Adipose tissue (tissue), 3 donors: ENCODE results near the gene TMEM39A. TPM values are rescaled to one million over a fixed set of nuclear protein-coding genes. Genes with fewer than 3 reads are reported as not detected.

Experiments used
- H3K27ac ChIP-seq: one replicate; pipeline ENCODE4 v1.5.1; 2013; ENCODE audit warnings: low read depth, low read length
- whole genome bisulfite sequencing, 3 donors: extraction: QIAGEN DNeasy Blood & Tissue Kit; methylation state at CpG; one replicate each; pipeline ENCODE4 v1.1.7; 2013; 5-methylcytosine and 5-hydroxymethylcytosine counted together
- polyA plus RNA-seq, 3 donors: library from polyadenylated mRNA; stranded (reverse); fragments of 200-250 nt; gene quantifications; one replicate each; pipeline ENCODE4 v1.2.3, GENCODE V29; 2013
- donor health status: healthy with polysubstance abuse.
- donor health status: Bipolar disorder and iron deficiency.
- donor health status: healthy.

Gene TMEM39A
- polyA plus RNA-seq, 3 donors = 11.4 to 20.4 (median 12.4) TPM

GRCh38 chr3:119469418-119470189 lies 6.2 kb upstream of the TMEM39A start:
- 7 to 16% (median 12%) methylated on average over 16 of the region's 16 CpGs for WGBS, 3 donors
- no peak overlapping the region for H3K27ac ChIP-seq

DNA sequence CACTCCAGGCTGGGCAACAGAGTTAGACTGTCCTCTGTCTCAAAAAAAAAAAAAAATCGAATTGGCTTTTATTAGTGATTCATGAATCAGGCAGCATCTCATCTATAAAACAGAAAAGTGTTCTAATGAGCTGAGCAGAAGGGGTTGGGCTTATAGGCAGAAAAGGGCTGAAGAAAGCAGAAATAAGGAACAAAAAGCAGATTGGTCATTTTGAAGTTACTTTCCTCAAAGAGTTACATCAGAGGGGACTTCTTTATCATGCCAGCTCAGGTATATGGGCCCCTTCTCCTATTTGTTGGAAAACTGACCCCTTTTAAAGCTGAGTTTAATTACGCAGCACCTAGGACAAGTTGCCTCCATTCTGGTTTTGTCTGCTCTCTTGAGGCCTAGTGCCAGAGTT lies 4.6 kb upstream of the TMEM39A start:
- H3K27ac ChIP-seq = no peak overlapping the region
- WGBS, 3 donors = 81 to 90% (median 86%) methylated on average over 2 of the region's 2 CpGs

GRCh38 chr3:119457246-119457645 lies 6.2 kb downstream of the TMEM39A start:
- 74 to 89% (median 85%) methylated on average over 4 of the region's 4 CpGs for WGBS, 3 donors
- H3K27ac ChIP-seq = no peak overlapping the region

GRCh38 chr3:119456469-119456868 lies 6.9 kb downstream of the TMEM39A start:
- no peak overlapping the region for H3K27ac ChIP-seq
- 74 to 100% (median 89%) methylated on average over 1 of the region's 1 CpG for WGBS, 3 donors

GRCh38 chr3:119453822-119454221 lies 9.6 kb downstream of the TMEM39A start:
- H3K27ac ChIP-seq = no peak overlapping the region
- 54 to 93% (median 92%) methylated on average over 1 of the region's 1 CpG for WGBS, 3 donors

- no peak overlapping the region for H3K27ac ChIP-seq
- WGBS, 3 donors = 97 to 100% (median 98%) methylated on average over 2 of the region's 2 CpGs
These were observed 18.8 kb downstream of the TMEM39A start for GRCh38 chr3:119444590-119444989.

DNA sequence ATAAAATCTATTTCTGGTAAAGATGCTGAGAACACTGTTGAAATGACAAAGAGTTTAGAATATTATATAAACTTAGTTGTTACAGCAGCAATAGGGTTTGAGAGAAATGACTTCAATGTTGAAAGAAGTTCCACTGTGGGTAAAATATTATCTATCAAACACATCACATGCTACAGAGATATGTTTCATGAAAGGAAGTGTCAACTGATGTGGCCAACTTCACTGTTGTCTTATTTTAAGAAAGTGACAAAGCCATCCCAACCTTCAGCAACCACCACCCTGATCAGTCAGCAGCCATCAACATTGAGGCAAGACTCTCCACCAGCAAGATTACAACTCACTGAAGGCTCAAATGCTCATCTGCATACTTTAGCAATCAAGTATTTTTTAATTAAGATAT lies 20.2 kb downstream of the TMEM39A start:
- H3K27ac ChIP-seq = no peak overlapping the region

- WGBS, 3 donors = 87 to 93% (median 93%) methylated on average over 6 of the region's 6 CpGs
- H3K27ac ChIP-seq = no peak overlapping the region
These were observed 25.6 kb downstream of the TMEM39A start for GRCh38 chr3:119437691-119438258.

DNA sequence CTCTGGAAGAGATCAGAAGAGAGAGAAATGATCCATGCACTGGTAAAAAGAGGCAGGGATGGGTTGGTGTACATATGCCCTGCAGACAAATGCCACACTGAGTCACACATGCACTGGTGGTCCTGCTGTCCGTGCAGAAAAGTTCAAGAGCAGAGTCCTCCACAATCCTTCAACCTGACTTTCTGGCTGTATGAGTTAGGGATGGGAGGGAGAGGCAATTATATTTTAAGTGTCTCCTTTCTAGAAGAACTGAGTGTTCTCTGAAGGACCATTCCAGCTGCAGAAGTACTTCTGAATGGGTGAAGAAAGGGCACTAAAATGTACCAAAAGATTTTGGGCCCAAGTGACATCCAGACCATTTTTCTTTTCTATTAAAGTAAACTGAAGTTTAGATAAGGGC lies 26.4 kb downstream of the TMEM39A start:
- 88 to 93% (median 91%) methylated on average over 1 of the region's 1 CpG for WGBS, 3 donors
- H3K27ac ChIP-seq = no peak overlapping the region

DNA sequence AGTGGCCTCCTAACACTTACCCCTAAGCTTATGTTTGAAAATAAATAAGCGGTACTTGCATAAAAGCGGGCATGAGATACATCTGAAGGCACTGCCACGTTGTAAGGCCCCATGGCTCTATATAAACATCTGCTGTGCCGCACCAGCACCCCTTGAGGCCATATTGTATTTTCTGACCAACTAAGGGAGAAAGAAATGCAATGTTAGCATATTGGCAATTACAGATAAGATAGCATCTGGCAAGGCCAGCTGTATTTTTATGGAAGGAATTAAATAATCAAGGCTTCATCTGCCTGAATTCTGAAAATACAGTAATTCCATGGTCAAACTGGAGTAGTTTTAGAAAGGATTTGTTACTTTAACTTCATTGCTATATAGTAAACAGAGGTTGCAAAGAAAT lies 28.7 kb downstream of the TMEM39A start:
- H3K27ac ChIP-seq = no peak overlapping the region
- WGBS, 3 donors = 93 to 98% (median 98%) methylated on average over 4 of the region's 4 CpGs

GRCh38 chr3:119433613-119434325 lies 29.6 kb downstream of the TMEM39A start:
- no peak overlapping the region for H3K27ac ChIP-seq
- 91 to 93% (median 93%) methylated on average over 3 of the region's 3 CpGs for whole genome bisulfite sequencing, 3 donors

DNA sequence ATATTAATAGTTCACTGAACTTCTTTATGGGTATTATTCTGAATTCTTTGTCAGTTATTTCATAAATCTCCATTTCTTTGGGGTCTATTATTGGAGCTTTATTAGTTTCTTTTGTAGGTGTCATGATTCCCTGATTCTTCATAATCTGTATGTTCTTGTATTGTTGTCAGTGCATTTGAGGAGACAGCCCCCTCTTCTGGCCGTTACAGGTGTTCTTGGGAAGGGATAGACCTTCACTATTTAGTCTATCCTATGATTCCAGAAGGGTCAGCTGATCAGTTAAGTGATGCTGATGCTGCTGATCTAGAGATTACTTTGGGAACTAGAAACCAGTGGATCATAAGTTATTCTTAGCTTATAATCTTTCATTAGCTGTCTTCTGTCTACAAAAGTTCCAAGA lies 34.9 kb downstream of the TMEM39A start:
- no peak overlapping the region for H3K27ac ChIP-seq
- 88 to 100% (median 97%) methylated on average over 1 of the region's 1 CpG for WGBS, 3 donors

GRCh38 chr3:119427669-119428068 lies 35.7 kb downstream of the TMEM39A start:
- 93 to 100% (median 100%) methylated on average over 1 of the region's 1 CpG for WGBS, 3 donors

GRCh38 chr3:119420196-119420595 lies 43.2 kb downstream of the TMEM39A start:
- 41 to 89% (median 67%) methylated on average over 2 of the region's 2 CpGs for WGBS, 3 donors
- H3K27ac ChIP-seq = no peak overlapping the region

More at GRCh38 chr3:119427669-119428068, 35.7 kb downstream of the TMEM39A start:
- H3K27ac ChIP-seq = no peak overlapping the region

- H3K27ac ChIP-seq = no peak overlapping the region
These were observed 44.8 kb downstream of the TMEM39A start for GRCh38 chr3:119418641-119419040.

GRCh38 chr3:119417771-119418512 lies 45.5 kb downstream of the TMEM39A start:
- WGBS, 3 donors = 79 to 82% (median 79%) methylated on average over 8 of the region's 8 CpGs
- no peak overlapping the region for H3K27ac ChIP-seq

DNA sequence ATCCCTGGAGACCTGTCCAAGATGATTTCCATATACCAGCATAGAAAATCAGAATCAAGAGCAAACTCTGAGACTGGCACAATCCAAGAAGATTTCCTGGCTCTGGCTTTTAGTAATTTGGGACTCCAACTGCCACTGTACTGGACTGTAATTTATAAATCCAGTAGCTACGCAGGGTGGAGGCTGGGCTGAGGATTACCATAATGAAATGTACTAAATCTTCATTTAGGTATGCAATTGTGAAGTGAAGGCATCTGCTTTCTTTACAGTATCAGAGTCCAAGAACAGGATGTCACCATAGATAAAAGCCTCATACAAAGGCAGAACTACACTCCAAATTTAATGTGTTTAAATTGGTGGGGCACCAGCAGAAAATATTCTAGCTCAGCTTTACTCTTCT lies 46.5 kb downstream of the TMEM39A start:
- 89 to 100% (median 95%) methylated on average over 1 of the region's 1 CpG for WGBS, 3 donors
- no peak overlapping the region for H3K27ac ChIP-seq

DNA sequence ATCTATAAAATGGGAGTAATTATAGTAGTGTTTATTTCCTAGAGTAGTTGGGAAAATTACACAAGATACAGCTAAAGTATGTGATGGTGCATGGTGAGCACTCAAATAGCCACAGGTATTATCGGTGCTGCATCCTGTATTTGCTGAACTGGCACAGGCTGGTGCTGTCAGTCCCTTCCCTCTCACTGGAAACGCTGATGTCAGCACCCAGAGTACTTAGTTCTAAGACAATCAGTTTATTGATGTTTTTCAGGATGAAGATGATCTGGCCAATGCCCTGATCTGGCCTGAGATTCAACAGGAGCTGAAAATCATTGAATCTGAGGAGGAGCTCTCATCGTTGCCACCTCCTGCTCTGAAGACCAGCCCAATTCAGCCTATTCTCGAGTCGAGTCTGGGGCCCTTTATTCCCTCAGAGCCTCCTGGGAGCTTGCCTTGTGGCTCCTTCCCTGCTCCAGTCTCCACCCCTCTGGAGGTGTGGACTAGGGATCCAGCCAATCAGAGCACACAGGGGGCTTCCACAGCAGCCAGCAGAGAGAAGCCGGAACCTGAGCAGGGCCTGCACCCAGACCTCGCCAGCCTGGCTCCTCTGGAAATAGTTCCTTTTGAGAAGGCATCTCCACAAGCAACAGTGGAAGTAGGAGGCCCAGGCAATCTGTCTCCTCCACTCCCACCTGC lies 49.7 kb downstream of the TMEM39A start:
- H3K27ac ChIP-seq = no peak overlapping the region
- 82 to 91% (median 88%) methylated on average over 7 of the region's 7 CpGs for WGBS, 3 donors
